GM18502 (cell line): ENCODE measurements around the gene ARHGAP21.
"Not testable (repeated sequence)": the region's sequence is repeated elsewhere in the genome, so short reads cannot be mapped to it uniquely, and the experiment has no call there.

Source experiments
- ATAC-seq: cut with Tn5 transposase; IDR thresholded peaks from one replicate; pipeline ENCODE4 v1.9.1; 2021; ENCODE audit warnings: mild to moderate bottlenecking; ENCODE audit not compliant: unreplicated experiment, poor library complexity

Gene ARHGAP21

DNA sequence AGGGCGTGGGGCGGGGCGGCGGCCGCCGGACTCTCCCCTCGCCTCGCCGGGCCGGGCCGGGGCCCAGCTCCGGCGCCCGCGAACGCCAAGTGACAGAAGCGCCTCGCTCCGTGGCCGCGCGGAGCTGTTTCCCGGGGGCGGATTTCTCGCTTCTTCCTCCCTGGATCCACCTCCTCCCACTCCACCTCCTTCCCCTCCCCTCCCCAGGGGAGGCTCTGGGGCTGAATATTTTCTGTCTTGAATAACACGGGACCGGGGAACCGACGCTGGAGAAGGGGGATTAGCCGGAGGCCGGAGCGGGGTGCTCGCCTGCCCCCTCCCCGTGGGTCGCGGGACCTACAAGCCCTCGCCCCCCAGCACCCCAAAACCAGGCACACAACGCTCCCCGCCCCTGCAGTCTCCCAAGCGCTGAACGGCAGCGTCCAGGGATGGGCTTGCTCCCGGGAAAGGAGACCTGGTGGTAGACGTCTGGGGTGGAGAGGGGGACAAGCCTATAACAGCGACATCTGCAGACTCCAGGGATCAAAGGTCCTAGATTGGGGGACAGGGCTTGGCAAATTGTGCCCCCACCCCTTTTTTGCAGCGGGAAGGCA, at the start of gene ARHGAP21:
Gene ARHGAP21, minus strand, starts transcription at position 100 of the 593 bp plus-strand sequence. CDS start 1,988 bp downstream, outside the sequence.
- no peak for ATAC-seq

- no peak for ATAC-seq
These were observed 48.4 kb upstream of the ARHGAP21 start for GRCh38 chr10:24771943-24772694.

DNA sequence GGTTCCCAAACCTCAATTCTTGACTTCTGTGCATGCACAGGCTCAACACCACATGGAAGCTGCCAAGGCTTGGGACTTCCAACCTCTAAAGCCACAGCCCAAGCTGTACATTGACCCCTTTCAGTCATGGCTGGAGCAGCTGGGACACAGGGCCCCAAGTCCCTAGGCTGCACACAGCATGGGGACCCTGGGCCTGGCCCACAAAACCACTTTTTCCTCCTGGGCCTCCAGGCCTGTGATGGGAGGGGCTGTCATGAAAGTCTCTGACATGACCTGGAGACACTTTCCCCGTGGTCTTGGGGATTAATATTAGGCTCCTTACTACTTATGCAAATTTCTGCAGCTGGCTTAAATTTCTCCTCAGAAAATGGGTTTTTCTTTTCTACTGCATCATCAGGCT, 41.3 kb upstream of the ARHGAP21 start:
- not testable (repeated sequence) for ATAC-seq

- no peak for ATAC-seq
These were observed 39.4 kb upstream of the ARHGAP21 start for GRCh38 chr10:24762966-24763623.

DNA sequence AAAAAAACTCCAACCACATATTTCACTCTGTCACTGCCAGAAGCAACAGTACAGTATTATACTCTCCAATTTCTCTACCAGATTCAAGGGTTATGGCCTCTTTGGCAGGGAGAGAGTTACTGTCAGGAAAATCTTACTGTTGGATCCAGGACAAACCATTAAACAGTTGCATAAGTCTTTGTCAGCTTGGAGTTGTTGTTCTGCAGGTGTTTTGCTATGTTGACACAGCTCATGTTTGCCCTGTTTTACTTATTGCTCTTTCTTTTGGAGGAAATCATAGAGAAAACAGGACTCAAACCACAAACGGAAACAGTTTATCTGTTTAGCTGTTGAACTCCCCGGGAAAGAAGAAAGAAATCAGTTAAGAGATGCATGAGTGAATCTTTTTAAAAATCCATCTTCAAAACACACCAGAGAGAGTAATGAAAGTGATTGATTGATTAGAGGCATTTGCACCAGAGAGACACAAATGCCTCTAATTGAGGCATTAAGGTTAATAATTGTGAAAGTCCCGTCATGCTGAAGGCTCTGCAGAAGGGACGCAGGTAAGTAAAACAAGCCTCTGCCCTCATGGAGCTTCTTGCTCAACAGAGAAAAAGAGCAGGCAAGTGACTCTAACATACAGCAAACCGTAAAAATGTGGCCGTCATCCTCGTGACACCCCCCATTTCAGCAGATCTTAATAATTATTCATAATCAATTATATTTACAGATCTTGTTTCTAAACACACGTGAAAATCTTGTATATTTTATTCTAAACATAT, 38.7 kb upstream of the ARHGAP21 start:
- ATAC-seq = no peak

- ATAC-seq = no peak
These were observed 36.0 kb upstream of the ARHGAP21 start for GRCh38 chr10:24759672-24760071.

DNA sequence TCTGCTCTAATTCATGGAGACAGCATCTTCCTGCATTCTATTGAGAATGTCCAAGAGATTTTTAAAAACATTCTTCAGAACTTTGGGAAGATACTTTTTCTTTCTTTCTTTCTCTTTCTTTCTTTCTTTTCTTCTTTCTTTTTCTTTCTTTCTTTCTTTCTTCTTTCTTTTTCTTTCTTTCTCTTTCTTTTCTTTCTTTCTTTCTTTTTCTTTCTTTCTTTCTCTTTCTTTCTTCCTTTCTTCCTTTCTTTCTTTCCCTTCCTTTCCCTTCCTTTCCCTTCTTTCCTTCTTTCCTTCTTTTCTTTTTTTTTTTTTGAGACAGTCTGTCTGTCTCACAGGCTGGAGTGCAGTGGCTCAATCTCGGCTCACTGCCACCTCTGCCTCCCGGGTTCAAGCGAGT, 34.6 kb upstream of the ARHGAP21 start:
- not testable (repeated sequence) for ATAC-seq

DNA sequence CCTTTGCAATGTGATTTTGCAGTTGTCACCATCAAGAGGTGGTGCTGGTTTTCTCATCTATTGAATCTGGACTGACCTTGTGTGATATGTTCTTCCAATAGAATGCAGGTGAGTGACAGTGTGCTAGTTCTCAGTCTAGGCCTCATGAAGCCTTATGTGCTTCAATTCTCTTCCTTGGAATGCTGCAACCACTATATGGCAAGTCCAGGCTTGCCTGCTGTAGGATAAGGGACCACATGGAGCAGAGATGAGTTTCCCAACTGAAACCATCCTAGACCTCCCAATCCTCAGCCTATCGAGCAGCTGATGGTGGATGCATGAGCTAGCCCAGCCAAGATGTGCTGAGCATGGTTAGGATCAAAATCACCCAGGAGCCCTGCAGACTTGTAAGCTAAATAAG, 32.6 kb upstream of the ARHGAP21 start:
- ATAC-seq = no peak

- no peak for ATAC-seq
These were observed 28.0 kb upstream of the ARHGAP21 start for GRCh38 chr10:24751716-24752115.

- no peak for ATAC-seq
These were observed 27.0 kb upstream of the ARHGAP21 start for GRCh38 chr10:24750695-24751094.

DNA sequence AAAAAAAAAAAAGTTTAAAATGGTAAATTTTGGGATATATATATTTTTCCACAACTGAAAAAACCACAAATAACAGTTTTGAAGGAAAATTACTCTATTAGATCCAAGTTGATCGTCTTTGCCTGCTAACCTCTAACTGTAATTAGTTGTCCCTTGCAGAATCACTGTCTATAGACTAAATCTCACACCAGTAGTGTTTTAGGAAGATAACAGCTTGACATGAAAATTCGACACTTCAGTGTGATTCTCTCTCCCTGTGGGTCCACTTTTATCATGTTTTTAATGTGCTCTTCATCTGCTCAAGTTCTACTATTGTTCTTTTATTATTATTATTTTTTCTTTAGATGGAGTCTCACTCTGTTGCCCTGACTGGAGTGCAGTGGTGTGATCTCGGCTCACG, 24.5 kb upstream of the ARHGAP21 start:
- ATAC-seq = no peak

DNA sequence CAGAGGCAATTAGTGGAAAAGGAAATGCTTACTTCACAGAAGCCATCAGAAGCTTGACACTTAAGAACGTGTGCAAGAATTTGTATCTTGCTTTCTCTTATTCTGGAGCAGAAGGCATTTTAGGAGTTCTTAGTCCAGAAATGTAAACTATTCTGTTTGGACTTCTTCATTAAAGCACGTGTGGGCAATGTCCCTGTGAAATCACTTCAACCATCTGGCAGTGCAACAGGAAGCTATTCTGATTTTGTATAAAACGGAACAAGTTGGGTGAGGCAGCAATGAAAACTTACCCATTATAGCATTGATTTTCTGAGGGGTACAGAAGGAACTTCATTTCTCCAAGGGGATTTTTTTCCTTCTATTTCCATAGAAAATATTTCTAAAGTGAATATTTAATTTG, 21.3 kb upstream of the ARHGAP21 start:
- ATAC-seq = no peak

- no peak for ATAC-seq
These were observed 17.0 kb upstream of the ARHGAP21 start for GRCh38 chr10:24740714-24741113.

- no peak for ATAC-seq
These were observed 13.3 kb upstream of the ARHGAP21 start for GRCh38 chr10:24737001-24737400.

- ATAC-seq = no peak
These were observed 8.3 kb upstream of the ARHGAP21 start for GRCh38 chr10:24731942-24732341.

DNA sequence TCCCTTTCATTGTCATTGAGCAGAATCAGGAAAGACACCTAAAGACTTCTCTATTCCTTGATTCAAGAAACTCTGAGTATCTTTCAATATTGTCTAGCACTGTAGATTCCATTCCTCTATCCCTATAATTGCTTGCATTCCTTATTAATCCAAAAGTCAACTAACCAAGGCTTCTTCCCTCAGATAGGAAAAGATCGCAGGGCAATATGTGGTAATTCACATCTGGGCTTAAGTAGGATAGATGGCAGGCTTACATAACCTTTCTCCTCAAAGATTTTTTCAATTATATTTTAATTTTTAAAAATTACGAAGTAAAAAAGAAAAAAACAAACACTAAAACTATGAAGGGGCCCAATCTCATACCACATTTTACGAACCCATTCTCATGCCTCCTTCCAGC, 7.1 kb upstream of the ARHGAP21 start:
- no peak for ATAC-seq

GRCh38 chr10:24727786-24728185, 4.1 kb upstream of the ARHGAP21 start:
- no peak for ATAC-seq

- no peak for ATAC-seq
These were observed 2.9 kb upstream of the ARHGAP21 start for GRCh38 chr10:24726626-24727025.

DNA sequence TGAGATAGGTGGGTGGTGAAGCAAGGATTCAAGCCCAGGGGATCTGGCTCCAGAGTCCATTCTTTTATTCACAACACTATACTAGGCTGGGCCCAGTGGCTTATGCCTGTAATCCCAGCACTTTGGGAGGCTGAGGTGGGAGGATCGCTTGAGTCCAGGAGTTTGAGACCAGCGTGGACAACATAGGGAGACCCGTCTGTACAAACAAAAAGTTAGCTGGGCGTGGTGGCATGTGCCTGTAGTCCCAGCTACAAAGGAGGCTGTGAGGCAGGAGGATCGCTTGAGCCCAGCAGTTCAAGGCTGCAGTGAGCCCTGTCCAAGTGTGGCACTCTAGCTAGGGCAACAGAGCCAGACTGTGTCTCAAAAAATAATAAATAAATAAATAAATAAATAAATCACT, 2.3 kb upstream of the ARHGAP21 start:
- not testable (repeated sequence) for ATAC-seq

DNA sequence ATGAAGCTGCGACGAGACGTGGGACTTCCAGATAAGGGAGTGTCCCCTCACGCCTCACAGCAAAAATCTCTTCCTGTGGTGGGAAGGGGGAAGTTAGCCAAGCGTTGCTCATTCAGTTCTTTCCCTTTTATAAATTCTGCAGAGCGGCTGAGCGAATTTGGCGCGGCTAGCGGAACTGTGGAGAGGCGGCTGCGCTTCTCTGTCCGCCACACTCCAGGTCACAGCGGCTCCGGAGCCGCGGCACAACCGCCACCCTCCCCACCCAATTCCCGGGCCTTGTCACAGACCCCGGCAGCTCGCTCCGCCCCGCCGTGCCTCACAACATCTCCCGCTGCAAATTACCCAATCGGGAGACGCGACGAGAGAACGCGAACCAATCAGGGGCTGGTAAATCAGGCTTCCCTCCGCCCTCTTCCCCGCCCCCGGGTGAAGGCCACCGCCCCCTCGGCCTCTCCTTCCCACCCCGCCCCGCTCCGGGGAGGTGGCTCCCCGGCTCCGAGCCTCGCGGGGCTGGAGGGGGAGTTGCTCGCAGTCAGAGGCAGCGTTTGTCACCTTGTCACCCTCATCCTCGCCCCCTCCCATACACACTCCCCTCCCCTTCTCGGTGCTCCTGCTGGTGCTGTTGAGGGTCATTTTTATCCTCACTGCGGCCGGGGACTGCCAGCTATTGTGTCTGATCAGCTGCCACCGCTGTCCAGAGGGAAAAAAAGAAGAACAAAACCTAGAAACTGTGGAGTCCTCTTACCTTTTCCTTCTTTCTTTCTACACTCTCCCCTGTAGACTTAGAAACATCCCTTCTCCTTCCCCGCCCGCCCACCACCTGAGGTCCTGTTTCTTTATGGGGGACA, 918 bp upstream of the ARHGAP21 start:
- ATAC-seq = peak; percentile 83
